Suprapubic skin (tissue), 3 donors: ENCODE data around the gene CCDC7.
"Not testable (repeated sequence)": the region's sequence is repeated elsewhere in the genome, so short reads cannot be mapped to it uniquely, and the experiment has no call there.

Source experiments
- EP300 ChIP-seq: sonication (generic); formaldehyde crosslinking; IDR thresholded peaks from one replicate; pipeline ENCODE4 v1.6.1; 2017; ENCODE audit warnings: antibody characterized with exemption
- POLR2A ChIP-seq, 2 donors: fragments of 450-650 bp; IDR thresholded peaks; one replicate each; pipeline ENCODE4 v1.6.1; 2017; ENCODE audit warnings: antibody characterized with exemption in 2 of 2, mild to moderate bottlenecking in 2 of 2, moderate library complexity in 2 of 2
- TF ChIP-seq, protein P1 (sequence below), 2 donors: fragments of 200-600 bp in 1 of 2; fragments of 450-650 bp in 1 of 2; sonication (generic) in 1 of 2; IDR thresholded peaks; one replicate each; pipeline ENCODE4 v1.5.1; 2016 to 2019; ENCODE audit warnings: antibody characterized with exemption in 2 of 2, mild to moderate bottlenecking in 1 of 2, moderate library complexity in 1 of 2

DNA sequence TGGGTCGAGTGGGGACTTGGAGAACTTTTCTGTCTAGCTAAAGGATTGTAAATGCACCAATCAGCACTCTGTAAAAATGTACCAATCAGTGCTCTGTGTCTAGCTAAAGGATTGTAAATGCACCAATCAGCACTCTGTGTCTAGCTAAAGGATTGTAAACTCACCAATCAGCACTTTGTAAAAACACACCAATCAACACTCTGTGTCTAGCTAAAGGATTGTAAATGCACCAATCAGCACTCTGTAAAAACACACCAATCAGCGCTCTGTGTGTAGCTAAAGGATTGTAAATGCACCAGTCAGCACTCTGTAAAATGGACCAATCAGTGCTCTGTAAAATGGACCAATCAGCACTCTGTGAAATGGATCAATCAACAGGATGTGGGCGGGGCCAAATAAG, 155.6 kb downstream of the CCDC7 start:
- TF ChIP-seq, protein P1, sequence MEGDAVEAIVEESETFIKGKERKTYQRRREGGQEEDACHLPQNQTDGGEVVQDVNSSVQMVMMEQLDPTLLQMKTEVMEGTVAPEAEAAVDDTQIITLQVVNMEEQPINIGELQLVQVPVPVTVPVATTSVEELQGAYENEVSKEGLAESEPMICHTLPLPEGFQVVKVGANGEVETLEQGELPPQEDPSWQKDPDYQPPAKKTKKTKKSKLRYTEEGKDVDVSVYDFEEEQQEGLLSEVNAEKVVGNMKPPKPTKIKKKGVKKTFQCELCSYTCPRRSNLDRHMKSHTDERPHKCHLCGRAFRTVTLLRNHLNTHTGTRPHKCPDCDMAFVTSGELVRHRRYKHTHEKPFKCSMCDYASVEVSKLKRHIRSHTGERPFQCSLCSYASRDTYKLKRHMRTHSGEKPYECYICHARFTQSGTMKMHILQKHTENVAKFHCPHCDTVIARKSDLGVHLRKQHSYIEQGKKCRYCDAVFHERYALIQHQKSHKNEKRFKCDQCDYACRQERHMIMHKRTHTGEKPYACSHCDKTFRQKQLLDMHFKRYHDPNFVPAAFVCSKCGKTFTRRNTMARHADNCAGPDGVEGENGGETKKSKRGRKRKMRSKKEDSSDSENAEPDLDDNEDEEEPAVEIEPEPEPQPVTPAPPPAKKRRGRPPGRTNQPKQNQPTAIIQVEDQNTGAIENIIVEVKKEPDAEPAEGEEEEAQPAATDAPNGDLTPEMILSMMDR (IDR thresholded peaks at IDR 0.05) = not testable (repeated sequence)
- not testable (repeated sequence) for TF ChIP-seq POLR2A (IDR thresholded peaks at IDR 0.05); EP300
